ENCODE results near the gene VCL.
"Not testable (repeated sequence)": the region's sequence is repeated elsewhere in the genome, so short reads cannot be mapped to it uniquely, and the experiment has no call there.

Gene VCL

DNA sequence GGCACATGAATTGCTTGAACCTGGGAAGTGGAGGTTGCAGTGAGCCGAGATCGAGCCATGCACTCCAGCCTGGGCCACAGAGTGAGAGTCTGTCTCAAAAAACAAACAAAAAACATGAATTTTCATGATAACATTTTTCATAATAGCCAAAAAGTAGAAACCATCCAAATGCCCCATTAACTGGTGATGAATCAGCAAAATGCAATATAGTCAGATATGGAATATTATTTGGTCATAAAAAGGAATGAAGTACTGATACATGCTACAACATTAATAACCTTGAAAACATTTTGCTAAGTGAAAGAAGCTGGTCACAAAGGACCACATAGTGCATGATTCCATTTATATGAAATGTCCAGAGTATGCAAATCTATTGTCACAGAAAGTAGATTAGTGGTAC lies 24.5 kb upstream of the VCL start:
- DNase-seq: no peak

GRCh38 chr10:73974309-73974946 lies 23.5 kb upstream of the VCL start:
- no peak for DNase-seq

DNA sequence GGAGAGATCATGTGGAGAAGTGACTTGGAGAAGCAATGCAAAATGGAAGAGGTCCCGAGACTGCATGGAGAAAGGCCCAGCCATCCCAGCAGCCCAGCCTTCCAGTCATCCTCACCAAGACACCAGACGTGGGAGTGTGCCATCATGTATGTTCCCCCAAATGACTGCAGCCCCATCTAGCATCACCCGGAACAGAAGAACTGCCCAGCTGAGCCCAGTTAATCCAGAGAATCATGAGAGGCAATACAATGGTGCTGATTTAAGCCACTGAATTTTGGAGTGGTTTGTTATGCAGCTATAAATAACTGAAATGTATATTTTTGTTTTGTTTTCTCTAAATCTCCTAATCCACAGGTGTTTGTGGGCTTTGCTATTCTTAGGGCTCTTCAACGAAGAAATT lies 22.5 kb upstream of the VCL start:
- no peak for DNase-seq

- DNase-seq: no peak
Measured at GRCh38 chr10:73979141-73979808, 18.6 kb upstream of the VCL start.

DNA sequence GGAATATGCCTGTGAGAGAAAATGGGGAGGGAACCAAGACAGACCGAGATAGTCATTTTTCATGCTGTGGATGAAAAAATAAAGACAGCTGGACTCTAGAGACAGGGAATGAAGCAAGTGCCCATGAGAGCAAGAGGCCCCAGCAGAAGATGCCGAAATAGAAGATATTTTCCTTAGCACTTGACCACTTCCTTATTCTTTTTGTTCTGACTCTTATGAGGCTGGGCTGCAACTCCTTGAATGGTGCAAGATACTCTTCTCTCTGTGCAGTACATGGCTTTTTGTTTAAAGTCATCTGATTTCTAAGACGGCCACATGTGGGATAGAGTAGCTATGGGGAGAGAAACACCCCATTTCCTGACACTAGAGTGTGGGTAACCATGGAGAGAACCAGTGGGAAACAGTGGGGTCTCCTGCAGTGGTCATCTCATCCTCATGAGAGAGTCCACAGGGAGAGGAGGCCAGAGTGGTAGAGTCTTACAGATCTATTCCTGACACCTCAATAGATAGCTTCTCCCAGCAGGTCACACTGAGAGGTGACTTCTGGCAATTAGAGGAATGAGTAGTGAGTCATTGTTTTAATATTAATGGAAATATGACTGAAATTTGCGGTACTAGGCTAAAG lies 18.0 kb upstream of the VCL start:
- no peak for DNase-seq

- no peak for DNase-seq
Measured at GRCh38 chr10:73981812-73982211, 16.1 kb upstream of the VCL start.

- no peak for DNase-seq
Measured at GRCh38 chr10:73983096-73984047, 14.5 kb upstream of the VCL start.

- no peak for DNase-seq
Measured at GRCh38 chr10:73989594-73990150, 8.2 kb upstream of the VCL start.

DNA sequence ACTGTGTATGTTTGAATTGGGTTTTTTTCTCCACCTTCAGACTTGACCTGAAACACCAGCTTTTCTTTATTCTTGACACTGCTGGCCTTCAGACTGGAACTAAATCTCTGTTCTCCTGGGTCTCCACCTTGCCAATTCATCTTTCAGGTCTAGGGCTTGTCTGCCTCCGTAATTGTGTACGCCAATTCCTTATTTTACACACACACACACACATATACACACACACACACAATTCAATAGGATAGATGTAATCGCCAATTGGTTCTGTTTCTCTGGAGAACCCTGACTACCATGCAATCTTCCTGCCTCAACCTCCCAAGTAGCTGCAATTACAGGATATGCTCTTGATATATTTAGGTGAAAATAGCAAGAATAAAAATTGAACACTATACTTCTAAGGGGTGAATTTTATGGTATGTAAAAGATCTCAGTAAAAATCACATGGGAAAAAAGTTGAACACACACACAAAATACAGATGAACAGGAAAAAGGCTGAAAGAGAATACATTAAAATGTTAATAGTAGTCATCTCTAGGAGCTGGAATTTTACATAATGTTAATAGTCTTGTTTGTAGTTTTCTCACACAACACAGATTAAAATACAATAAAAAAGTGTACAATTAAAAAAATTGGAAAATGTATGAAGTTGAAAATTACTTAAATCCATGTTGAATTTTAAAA lies 6.6 kb upstream of the VCL start:
- DNase-seq: no peak

DNA sequence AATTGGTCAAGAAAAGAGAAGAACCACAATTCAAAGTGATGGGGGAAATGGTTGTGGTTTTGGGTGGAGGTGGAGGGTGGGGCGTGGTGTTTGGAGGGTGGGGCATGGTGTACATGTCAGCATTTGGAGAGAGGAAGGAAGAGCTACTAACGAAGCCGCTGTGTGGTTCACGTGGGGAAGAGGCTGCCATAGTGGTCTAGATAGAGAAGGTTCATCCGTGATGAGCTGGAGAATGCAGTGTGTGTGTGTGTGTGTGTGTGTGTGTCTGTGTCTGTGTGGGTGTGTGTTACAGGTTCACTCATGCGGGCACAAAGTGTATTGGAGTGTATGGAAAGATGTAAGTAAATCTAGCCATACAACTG lies 6.1 kb upstream of the VCL start:
- DNase-seq: no peak

DNA sequence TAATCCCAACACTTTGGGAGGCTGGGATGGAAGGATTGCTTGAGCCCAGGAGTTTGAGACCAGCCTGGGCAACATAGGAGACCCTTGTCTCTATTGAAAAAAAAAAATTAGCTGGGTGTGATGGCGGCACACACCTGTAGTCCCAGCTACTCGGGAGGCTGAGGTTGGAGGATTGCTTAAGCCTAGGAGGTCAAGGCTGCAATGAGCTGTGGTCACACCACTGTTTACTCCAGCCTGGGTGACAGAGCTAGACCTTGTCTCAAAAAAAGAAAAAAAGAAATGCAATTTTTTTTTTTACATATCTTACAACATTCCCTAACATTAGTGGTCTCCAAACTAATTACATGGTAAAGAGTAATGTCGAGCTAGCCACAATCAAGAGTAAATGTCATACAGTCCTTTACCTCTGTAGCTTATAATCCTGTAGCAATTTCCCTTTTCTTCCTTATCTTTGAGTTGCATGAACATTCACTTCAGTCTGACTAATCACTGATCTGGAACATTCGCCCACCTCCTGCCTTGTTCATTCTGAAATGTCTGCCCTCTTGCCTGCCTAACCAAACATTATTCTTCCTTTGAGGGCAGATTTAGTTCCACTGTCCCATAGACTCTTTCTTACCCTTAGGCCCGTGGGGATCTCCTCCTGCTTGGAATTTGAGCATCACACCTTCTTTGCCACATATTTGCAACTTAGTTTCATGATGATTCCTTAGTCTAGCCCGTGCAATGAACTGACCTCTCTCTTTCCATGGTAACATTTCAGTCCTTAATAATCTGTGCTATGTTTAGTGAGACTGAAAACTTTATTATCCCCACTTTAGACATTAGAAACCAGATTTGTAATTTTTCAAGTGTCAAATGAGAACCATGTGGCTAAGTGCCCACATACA lies 4.8 kb upstream of the VCL start:
- no peak for DNase-seq

GRCh38 chr10:73995035-73995358 lies 2.9 kb upstream of the VCL start:
- no peak for DNase-seq

GRCh38 chr10:73997461-73997786 lies 492 bp upstream of the VCL start:
- DNase-seq: no peak

DNA sequence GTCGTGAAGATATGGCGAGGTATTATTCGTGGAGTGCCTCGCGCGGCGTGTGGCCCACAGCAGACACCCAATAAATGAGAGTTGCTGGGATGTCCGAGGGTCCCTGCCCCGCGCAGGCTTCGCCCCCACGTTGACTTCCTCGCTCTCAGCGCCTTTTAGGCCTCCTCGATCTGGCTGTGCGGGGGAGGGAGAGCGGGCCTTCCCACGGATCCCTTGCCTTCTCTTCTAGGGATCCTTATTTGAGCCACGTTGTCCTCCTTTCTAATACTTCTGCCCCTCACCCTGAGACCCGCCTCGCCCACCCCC lies 660 bp downstream of the VCL start:
- no peak for DNase-seq

- no peak for DNase-seq
Measured at GRCh38 chr10:73998929-73999691, 1.2 kb downstream of the VCL start.

DNA sequence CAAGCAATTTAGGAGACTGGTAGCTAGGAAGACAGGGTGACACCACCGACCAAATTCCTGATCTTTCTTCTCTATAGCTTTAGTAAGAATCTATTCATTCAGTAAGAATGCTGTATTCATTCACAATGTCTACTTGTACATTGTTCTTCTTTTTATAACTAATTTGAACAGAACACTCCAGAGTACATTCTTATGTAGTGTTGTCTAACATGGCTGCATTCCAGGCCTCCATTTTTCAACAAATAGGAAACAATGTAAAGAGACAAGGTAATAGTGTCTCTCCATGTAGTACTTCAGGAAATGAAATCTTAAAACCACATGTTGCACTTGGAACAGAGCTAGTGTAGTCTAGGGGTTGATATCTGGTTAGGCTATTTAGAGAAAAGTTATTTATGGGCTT lies 1.8 kb downstream of the VCL start:
- no peak for DNase-seq

GRCh38 chr10:74000244-74000643 lies 2.3 kb downstream of the VCL start:
- not testable (repeated sequence) for DNase-seq

DNA sequence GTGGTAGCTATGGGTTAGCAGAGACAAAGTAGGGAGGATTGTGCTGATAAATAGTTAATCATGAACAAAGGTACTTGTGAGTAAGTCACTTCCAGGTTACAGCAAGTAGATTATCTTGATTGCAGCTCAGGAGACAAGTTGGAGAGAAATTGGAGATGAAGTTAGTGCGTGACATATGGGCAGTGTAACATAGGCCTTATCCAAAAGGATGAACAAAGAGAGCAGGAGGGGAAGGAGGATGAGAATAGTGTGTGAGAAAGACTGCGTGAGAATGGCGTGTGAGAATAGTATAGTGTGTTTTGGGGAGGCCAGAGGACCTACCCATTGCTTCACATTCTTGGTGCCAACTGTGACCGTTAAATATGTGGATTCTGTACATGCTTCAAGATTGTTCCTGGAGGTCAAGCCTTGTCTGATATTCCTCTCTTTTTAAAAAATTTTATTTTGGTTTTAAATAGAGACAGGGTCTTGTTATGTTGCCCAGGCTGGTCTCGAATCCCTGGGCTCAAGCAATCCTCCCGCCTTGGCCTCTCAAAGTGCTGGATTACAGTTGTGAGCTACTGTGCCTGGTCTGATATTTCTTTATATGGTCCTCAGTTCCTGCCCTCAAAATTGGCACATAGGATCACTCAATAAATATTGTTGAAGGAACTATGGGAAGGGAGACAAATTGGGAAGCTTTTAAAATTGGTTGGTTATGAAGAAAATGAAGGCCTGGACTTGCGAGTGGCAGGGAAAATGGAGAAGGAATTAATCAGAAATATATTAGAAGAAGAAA lies 3.2 kb downstream of the VCL start:
- DNase-seq: no peak

GRCh38 chr10:74006269-74006668 lies 8.4 kb downstream of the VCL start:
- DNase-seq: no peak

- no peak for DNase-seq
Measured at GRCh38 chr10:74008212-74008731, 10.4 kb downstream of the VCL start.
